Chondrocyte (in vitro differentiated cells): ENCODE measurements around the gene LRRC26. TPM values are rescaled to one million over a fixed set of nuclear protein-coding genes. Genes with fewer than 3 reads are reported as not detected.
A peak's percentile ranks its signal among the peaks of the same experiment; 100 is the strongest.

Experiments
- DNase-seq: peaks from one replicate; pipeline ENCODE4 v3.0.0; 2021; ENCODE audit warnings: mixed read lengths, low spot score
- H3K27ac Mint-ChIP-seq: one replicate; pipeline ENCODE4 v1.8.0; 2021; ENCODE audit warnings: mild to moderate bottlenecking, moderate library complexity, mixed read lengths; ENCODE audit not compliant: unreplicated experiment
- H3K27me3 Mint-ChIP-seq: 2 replicates; pipeline ENCODE4 v1.8.0; 2021; ENCODE audit warnings: low read depth, mixed read lengths
- H3K36me3 Mint-ChIP-seq: 2 replicates; pipeline ENCODE4 v1.8.0; 2021; ENCODE audit warnings: low read depth, mixed read lengths
- H3K4me1 Mint-ChIP-seq: 2 replicates; pipeline ENCODE4 v1.8.0; 2021; ENCODE audit warnings: low read depth, mild to moderate bottlenecking, mixed read lengths
- H3K4me3 Mint-ChIP-seq: one replicate; pipeline ENCODE4 v1.8.0; 2021; ENCODE audit warnings: mild to moderate bottlenecking, moderate library complexity, mixed read lengths; ENCODE audit not compliant: unreplicated experiment
- H3K9me3 Mint-ChIP-seq: 2 replicates; pipeline ENCODE4 v1.8.0; 2021; ENCODE audit warnings: low read depth, mixed read lengths
- total RNA-seq: library from RNA; stranded (reverse); gene quantifications from 3 replicates; pipeline ENCODE4 v1.2.1, GENCODE V29; 2021
- TF ChIP-seq, protein P1 (sequence below): fragments of 200-600 bp; sonication (generic); IDR thresholded peaks from 2 replicates; pipeline ENCODE4 v1.5.0; 2021; ENCODE audit warnings: antibody characterized with exemption, mild to moderate bottlenecking, moderate library complexity

Gene LRRC26
- total RNA-seq, 1 donor from 2014 or later: not detected

DNA sequence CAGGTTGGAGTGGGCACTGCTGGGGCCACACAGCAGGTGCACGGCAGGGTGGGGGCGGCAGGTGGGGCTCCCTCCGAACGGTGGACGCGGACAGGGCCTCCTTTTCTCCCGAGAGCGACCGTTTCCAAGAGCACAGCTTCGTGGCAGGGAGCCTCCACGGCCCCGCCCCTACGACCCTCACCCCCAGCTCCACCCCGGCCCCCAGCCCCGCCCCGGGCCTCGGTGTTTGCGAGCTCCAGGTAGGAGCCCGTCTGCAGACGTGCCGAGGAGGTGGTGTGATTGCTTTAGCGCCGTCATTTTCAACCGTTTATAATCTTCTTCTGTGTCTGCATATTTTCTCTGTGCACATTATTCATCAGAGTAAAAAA lies 22.1 kb downstream of the LRRC26 start:
- DNase-seq: no peak
- no peaks in the 10 kb centered on the region for H3K4me1 Mint-ChIP-seq
- TF ChIP-seq, protein P1, sequence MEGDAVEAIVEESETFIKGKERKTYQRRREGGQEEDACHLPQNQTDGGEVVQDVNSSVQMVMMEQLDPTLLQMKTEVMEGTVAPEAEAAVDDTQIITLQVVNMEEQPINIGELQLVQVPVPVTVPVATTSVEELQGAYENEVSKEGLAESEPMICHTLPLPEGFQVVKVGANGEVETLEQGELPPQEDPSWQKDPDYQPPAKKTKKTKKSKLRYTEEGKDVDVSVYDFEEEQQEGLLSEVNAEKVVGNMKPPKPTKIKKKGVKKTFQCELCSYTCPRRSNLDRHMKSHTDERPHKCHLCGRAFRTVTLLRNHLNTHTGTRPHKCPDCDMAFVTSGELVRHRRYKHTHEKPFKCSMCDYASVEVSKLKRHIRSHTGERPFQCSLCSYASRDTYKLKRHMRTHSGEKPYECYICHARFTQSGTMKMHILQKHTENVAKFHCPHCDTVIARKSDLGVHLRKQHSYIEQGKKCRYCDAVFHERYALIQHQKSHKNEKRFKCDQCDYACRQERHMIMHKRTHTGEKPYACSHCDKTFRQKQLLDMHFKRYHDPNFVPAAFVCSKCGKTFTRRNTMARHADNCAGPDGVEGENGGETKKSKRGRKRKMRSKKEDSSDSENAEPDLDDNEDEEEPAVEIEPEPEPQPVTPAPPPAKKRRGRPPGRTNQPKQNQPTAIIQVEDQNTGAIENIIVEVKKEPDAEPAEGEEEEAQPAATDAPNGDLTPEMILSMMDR: no peak
- H3K27ac Mint-ChIP-seq: no peak overlapping the region
- no peak overlapping the region for H3K4me3 Mint-ChIP-seq
- no peaks in the 10 kb centered on the region for H3K9me3 Mint-ChIP-seq
- peaks cover 13% of the 10 kb centered on the region for H3K27me3 Mint-ChIP-seq
- H3K36me3 Mint-ChIP-seq: no peaks in the 10 kb centered on the region

DNA sequence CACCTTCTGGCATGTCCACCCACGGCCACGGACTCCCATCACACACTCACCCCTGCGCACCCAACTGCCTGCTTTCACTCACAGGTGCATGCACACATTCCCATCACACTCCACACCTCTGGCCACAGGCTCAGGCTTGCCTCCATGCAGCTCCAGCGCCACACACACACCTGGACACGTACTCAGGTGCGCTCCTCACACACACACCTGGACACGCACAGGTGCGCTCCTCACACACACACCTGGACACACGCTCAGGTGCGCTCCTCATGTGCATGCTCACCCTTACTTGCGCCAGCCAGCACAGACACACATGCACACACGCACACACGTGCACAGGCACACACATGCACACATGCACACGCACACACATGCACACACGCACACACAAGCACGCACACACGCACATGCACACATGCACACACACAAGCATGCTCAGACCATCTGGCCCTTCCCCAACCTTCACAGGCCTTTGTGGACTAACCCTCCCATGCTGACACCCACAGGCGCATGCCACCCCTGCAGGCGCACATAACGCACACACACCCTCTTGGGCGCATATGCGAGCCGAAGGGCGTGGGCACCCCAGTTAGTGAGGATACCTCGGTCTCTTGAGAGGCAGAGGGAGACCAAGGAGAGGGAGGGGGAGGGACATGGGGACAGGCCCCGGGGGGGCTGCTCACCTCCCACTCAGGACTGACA lies 22.6 kb downstream of the LRRC26 start:
- no peak overlapping the region for H3K27ac Mint-ChIP-seq
- DNase-seq: peak; percentile 75
- H3K27me3 Mint-ChIP-seq: peaks cover 15% of the 10 kb centered on the region
- H3K36me3 Mint-ChIP-seq: no peaks in the 10 kb centered on the region
- H3K4me3 Mint-ChIP-seq: no peak overlapping the region
- no peaks in the 10 kb centered on the region for H3K4me1 Mint-ChIP-seq
- TF ChIP-seq, protein P1: no peak
- no peaks in the 10 kb centered on the region for H3K9me3 Mint-ChIP-seq

DNA sequence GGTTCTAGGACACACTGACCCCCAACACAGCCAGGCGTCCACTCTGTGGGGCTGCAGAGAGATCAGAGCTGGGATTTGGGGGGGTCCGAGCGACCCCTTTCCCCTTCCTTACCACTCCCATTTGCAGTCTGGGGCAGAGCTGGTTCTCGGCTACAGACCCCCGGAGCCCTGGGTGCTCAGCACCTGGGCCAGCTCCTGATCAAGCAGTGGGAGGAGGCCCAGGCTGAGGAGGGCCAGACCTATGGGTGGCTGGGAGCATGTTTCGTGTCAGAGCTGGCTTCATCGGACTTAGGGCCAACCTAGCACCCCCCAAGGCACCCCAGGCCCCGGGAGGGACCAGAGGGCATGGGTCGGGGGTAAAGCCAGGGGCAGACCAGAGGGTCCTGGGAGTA lies 23.3 kb downstream of the LRRC26 start:
- Mint-ChIP-seq H3K36me3 (no peaks in the 10 kb centered on the region), H3K4me3 (no peak overlapping the region), H3K27ac (no peak overlapping the region), H3K4me1 (no peaks in the 10 kb centered on the region), H3K27me3 (peaks cover 20% of the 10 kb centered on the region), H3K9me3 (no peaks in the 10 kb centered on the region)
- peak; percentile 66 for DNase-seq
- TF ChIP-seq, protein P1: no peak

DNA sequence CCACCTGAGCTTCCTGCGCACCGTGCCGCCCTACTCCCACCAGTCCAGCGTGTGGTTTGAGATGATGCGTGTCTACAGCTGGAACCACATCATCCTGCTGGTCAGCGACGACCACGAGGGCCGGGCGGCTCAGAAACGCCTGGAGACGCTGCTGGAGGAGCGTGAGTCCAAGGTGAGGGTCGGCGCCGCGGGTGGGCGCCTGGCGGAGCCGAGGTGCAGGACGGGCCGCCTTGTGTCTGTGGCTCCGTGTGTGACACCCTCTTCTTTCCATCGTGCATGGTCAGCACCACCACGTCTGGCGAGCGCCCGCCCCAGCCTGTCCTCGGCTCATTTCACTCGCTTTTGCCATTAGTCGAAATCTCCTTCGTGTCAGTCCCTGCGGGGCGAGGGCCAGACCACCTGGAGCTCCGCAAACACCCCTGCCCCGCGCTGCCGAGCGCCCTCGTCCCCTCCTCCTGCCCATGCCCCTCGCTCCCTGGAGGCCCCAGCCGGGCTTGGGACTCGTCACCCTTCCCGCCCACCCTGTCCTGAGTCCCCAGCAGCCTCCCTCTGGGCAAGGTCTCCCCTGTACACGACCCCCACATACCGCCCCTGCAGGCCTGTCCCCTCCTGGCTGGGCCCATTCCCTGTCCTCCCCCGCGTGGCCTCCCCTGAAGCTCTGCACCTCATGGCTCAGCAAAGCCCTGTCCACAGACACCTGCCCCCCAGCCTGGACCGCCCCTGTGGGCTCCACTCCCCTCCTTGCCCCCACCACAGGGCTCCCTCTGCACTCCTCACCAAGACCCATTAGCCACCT lies 23.9 kb downstream of the LRRC26 start:
- peaks cover 22% of the 10 kb centered on the region for H3K27me3 Mint-ChIP-seq
- H3K4me1 Mint-ChIP-seq: no peaks in the 10 kb centered on the region
- TF ChIP-seq, protein P1: no peak
- DNase-seq: peak; percentile 93
- no peak overlapping the region for H3K4me3 Mint-ChIP-seq
- H3K36me3 Mint-ChIP-seq: no peaks in the 10 kb centered on the region
- H3K9me3 Mint-ChIP-seq: no peaks in the 10 kb centered on the region
- no peak overlapping the region for H3K27ac Mint-ChIP-seq

DNA sequence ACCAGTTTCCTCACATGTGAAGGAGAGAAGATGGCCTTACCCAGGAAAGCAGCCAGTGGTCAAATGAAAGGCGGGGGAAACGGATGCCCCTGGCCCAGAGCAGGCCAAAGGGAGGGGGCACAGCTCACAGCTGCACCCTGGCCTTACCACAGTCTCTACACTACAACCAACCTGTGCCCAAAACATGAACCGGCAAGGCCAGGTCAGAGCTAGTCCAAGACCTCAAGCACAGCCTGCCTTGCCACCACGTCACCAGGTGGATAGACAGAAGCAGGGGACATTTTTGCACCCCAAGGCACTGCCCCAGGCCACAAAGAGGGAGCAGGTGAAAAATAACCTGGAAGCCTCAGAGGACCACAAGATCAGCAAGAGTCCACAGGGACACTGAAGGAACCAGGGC lies 26.4 kb downstream of the LRRC26 start:
- TF ChIP-seq, protein P1: no peak
- Mint-ChIP-seq H3K4me3 (no peak overlapping the region), H3K9me3 (no peaks in the 10 kb centered on the region), H3K36me3 (no peaks in the 10 kb centered on the region), H3K27me3 (peaks cover 36% of the 10 kb centered on the region), H3K27ac (no peak overlapping the region), H3K4me1 (no peaks in the 10 kb centered on the region)
- peak; percentile 65 for DNase-seq
